SKM-1 treated with dmso at 0.1 percent for 144 hours (cell line): ENCODE results near the gene SLC35F2.
"Not testable (repeated sequence)": the region's sequence is repeated elsewhere in the genome, so short reads cannot be mapped to it uniquely, and the experiment has no call there.

Source experiments
- DNase-seq: peaks from one replicate; lab custom pipeline; 2025; ENCODE audit not compliant: unreplicated experiment; lab: John Stamatoyannopoulos, UW

The SLC35F2 gene

DNA sequence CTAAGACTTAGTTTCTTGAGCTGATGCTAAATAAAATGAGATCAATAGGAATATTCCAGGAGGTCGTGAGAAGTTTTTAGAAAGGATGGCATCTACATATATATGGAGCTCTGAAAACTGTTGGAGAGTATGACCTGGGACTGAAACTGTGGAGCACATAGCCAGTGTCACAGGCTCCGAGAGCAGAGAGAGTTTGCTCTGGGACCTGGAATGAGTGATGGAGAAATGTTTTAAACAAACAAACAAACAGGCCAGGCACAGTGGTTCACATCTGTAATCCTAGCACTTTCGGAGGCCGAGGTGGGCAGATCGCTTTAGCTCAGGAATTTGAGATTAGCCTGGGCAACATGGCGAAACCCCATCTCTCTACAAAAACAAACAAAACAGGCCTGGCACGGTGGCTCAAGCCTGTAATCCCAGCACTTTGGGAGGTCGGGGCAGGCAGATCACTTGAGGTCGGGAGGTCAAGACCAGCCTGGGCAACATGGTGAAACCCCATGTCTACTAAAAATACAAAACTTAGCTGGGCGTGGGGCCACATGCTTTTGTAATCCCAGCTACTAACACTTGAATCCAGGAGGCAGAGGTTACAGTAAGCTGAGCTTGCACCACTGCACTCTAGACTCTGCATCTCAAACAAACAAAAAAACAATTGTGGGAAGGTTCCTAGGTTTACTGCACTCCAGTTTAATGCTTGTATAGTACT lies 67.1 kb downstream of the SLC35F2 start:
- no peak for DNase-seq

DNA sequence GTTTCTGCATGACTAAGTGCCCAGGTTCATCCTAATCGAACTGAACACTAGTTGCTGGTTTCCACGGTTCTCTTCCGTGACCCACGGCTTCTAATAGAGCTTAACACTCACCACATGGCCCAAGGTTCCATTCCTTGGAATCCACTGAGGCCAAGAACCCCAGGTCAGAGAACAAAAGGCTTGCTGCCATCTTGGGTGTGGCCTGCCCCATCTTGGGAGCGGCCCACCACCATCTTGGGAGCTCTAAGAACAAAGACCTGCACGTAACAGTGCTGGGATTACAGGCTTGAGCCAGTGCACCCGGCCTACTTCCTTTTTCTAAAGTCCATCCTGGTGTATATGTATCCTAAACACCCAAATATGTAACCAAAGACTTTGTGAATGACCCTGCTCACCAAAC lies 68.8 kb downstream of the SLC35F2 start:
- no peak for DNase-seq

DNA sequence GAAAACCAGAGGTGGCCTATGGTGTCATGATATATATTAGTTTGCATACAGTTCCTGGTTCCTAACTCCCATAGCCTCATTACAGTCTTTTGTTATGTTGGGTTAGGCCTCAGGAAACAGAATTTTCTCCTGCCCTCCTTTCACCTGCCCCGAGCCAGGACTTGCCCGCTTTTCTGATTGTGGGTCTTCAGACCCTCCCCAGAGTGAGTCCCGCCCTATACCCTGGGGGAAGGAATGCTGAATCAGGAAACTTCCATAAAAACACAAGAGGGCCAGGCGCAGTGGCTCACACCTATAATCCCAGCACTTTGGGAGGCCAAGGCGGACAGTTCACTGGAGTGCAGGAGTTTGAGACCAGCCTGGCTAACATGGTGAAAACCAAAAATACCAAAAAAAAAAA lies 70.9 kb downstream of the SLC35F2 start:
- DNase-seq, result no peak

DNA sequence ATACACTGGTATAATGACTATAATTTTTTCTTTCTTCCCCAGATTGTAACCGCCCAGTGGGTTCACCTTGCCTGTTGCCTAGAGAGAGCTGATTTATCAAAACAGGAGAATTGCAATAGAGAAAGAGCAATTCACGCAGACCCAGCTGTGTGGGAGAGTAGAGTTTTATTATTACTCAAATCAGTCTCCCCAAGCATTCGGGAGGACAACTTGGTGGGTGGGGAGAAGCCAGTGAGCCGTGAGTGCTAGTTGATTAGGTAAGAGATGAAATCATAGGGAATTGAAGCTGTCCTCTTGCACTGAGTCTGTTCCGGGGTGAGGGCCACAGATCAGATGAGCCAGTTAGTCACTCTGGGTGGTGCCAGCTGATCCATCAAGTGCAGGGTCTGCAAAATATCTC lies 73.2 kb downstream of the SLC35F2 start:
- DNase-seq, result no peak

DNA sequence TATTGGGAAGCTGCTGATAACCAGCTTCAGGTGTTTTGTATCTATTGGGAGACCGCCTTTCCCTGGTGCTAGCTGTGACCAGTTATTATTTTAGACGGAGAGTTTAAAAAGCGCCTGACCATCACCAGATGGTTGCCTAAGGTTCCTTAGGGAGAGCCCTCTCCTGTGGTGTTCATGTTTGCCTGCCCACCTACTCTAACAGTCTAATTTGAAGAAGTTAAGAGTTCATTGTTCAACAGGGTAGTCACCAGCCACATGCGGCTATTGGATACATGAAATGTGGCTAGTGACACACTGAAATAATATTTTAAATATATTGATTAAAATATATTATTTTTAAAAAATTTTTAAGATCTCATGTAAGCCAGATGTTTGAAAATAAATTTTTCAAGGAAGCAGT lies 75.5 kb downstream of the SLC35F2 start:
- no peak for DNase-seq

DNA sequence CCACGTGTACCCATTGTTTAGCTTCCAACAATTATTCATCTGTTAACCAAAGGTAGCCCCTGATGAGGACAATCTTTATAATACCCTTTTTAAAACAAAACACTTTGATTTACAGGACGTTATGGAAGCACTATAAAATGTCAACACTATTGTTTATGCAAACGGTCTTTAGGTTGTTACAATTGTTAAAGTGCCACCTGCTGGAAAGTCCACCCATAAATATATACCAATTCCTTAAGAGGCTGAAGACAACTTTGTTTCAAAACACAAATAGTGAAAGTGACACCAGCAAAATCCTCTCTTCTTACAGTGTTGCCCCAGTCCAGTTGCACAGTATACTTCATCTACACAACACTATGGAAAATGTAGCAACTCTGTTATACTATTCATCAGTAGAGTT lies 77.8 kb downstream of the SLC35F2 start:
- no peak for DNase-seq

DNA sequence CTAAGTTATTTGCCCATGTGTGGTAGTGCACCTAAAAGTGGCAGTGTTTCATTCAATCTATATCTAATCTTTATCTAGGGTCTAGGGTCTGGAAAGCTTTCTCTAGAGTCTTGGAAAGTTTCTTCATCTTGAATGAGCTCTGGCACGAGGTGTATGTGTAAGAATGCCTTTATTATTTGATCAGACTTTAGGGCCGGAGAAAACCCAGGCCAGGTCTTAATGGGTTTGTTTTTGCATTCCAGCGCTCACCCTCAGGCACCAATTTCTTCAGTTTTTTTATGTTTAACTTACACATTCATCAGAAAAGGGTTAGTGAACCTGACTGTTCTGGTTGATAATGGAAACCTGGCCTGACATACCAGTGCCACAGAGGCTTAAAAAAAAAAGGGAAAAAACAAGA lies 78.5 kb downstream of the SLC35F2 start:
- no peak for DNase-seq

DNA sequence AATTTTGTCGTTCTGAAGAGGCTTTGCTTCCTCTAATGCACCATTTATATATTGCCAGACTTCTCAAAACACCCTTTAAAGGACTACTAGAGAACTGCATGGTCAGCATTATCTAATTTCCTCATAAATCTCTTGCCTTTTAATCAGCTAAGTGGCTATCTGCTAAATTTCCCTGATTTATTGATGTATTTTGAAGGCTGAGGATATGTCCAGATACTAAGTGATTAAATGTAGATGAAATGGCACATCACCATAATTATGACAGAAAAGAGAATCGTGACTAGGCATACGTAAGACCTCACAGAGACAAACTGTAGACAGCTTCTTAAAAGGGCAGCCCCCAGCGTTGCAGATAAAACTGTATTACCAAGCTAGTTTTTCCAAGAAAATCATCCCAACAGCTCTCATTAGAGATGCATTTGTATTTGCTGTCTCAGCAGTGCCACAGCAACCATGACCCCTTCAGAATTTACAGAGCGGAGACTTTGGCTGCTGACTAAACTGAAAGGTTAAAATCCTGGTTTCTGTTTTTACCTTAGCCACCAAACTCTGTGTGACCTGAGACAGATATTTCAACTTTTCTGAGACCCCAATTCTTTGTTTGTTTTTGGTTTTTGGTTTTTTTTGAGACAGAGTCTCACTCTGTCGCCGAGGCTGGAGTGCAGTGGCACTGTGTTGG lies 79.6 kb downstream of the SLC35F2 start:
- no peak for DNase-seq

DNA sequence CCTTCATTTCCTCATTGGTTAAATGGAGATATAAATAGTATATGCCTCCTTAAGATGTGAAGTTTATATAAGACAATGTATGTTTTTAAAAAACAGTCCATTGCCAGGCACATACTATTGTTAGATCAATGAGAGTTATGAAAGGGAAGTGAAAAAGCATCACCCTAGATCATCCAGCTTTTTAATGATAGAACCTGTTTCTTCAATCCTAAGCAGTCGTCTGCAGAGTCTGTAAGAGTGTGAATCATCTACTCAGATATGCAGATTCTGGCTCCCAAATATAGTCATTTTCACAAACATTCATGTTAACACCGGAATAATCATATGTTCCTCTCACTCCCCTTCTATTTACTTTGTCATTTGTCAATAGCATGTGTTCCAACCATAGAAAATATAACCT lies 81.5 kb downstream of the SLC35F2 start:
- DNase-seq, result no peak

DNA sequence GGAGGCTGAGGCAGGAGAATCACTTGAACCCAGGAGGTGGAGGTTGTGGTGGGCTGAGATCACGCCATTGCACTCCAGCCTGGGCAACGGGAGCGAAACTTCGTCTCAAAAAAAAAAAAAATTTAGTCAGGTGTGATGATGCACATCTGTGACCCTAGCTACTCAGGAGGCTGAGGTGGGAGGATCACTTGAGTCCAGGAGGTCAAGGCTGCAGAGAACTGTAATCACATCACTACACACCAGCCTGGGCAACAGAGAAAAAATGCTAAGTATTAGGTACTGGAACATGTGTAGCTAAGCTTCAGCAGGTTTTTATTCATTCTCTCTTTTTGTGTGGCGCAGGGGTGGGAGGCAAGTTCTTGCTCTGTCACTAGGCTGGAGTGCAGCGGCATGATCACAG lies 82.5 kb downstream of the SLC35F2 start:
- no peak for DNase-seq

DNA sequence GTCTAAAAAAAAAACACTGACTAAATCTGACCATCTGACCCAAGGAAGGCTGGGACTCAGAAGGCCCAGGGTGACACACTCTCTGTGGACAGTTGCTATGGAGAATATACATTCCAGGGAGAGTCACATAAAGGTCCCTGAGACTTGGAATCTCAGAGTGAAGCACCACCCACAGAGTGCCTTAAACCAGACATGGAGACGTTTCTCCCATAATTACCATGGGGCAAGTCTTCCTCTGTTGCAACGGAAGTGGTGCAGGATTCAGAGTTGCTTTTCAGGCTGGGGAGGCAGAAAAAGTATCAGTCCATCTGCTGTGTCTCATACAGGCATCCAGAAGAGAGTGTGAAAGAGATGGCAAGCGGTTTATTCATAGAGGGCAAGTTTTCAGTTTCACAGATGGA lies 88.0 kb downstream of the SLC35F2 start:
- no peak for DNase-seq

DNA sequence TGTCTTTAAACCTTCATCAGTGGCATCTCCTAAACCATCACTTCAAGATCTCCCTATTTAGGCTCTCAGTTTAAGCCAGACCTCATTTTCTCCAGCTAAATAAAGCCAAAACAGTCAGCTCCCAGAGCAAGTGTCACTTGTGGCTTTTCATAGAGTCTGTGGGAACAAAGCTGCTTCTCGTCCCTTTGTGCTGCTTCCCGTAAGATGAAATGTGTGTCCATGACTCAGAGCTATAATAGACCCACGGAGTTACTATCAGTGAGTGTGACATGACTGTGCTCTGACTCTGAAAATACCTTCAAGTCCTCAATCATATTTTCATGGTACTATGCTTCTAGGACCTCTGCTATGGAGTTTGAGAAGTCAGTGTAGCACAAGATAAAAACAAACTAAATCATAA lies 89.4 kb downstream of the SLC35F2 start:
- no peak for DNase-seq

DNA sequence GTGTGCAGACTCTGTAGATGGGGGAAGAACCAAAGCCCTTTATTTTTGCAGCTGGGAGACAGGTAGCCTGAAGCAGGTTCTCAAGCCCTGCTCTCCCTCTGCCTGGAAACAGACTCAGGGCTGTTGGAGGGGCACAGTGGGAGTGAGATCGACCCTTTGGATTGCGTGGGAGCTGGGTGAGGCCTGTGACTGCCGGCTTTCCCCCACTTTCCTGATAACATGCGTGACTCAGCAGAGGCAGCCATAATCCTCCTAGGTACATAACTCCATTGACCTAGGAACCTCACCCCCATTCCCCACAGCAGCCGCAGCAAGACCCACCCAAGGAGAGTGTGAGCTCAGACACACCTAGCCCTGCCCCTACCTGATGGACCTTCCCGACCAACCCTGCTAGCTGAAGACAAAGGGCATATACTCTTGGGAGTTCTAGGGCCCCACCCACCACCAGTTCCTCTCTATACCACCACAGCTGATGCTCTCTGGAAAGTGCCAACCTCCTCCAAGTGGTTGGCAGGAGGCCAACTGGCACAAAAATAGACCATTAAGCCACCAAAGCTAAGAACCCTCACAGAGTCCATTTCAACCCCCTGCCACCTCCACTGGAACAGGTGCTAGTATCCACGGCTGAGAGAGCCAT lies 99.8 kb downstream of the SLC35F2 start:
- not testable (repeated sequence) for DNase-seq

DNA sequence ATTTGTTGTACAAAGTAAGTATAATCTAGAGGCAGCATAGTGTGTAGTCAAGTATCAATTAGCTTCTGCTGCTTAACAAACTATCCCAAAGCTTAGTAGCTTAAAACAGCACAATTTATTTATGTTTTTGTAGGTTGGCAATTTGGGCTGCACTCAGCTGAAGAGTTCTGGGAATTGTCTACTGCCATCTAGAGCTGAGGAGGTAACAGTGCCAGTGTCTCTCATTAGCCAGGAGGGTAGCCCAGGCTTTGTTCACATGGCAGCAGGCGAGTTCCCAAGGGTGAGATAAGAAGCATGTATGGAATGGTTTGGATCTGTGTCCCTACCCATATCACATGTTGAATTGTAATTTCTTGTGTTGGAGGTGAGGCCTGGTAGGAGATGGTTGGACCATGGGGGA lies 100.9 kb downstream of the SLC35F2 start:
- no peak for DNase-seq

DNA sequence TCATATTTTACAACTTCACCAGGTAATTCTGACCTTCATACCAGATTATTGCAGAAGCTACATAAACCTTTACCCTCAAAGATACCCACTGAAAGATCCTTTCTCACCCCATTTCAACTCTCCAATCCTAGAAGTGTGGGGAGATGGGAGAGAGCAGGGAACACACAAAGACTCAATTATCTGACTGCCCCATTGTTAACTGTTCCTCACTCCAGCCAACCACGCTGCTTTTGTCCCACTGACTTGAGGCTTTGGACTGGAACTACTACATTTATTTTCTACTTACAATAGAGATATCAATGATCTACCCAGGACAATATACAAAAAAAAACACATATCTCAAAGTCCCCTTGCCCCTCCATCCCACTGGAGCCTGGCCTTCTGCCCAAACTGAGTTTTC lies 102.0 kb downstream of the SLC35F2 start:
- no peak for DNase-seq

DNA sequence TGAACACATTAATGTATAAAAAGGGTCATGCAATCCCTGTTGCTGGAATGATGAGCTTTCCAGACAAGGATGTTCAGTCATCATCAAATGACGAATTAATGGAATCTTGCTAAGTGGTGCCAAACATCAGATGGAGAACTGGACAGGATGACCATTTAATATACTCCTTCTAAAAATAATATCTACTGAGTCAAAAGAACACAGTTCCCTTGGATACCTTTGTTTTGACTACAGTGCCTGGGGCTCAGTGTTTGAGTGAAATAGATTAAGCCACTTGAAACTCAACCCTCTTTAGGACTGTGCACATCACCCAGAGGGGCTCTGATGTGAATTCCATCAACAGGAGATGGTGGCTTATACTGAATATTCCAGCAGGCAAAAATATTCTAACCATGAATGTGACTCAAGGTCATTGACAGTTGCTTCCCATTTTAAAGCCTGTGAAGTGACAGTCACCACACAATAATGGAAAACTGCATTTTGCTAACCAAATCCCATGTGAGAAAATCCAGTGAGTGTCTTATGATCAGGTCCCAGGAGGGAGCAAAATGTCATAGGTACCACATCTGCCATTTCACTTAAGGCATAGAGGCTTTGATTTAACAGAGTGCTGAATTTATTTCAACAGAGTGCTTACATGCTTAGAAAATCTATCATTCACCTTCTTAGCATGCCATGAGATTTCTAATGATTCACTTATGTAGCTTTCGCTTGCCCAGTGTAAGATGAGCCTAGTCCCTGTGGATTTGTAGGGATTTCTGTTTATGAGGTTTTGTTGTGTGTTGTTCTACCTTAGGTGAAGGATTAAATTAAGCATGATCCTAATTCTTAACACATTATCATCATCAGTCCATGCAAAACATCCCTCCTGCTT lies 105.4 kb downstream of the SLC35F2 start:
- DNase-seq, result no peak

DNA sequence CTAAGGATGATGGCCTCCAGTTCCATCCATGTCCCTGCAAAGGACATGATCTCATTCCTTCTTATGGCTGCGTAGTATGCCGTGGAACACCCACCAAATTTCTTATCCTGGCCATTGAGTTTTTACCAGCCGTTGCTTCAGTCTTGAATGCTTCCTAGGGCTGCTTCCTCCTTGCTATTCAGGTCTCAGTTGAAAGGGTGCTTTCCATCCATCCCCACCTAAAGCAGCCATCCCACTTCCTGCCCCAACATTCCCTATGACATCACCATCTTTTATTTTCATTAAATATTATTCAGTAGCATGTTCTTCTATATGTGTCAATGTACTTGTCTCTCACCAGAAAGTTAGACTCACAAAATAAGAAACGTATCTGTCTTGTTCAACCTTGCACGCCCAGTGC lies 106.1 kb downstream of the SLC35F2 start:
- no peak for DNase-seq

DNA sequence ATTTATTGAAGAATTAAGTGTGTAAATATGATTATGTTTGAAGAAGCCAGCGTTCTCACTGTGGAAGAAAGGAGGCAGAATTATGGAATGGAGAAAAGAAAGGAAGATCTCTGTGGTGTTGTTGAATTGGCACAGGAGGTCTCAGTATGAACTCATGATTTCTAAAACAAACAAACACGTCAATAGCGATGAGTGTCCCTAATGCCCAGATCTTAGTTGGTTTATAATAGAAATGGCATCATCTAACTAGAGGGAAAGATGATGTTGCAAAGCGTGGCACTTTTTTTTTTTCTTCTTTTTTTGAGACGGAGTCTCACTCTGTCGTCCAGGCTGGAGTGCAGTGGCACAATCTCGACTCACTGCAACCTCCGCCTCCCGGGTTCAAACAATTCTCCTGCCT lies 107.5 kb downstream of the SLC35F2 start:
- DNase-seq, result no peak

DNA sequence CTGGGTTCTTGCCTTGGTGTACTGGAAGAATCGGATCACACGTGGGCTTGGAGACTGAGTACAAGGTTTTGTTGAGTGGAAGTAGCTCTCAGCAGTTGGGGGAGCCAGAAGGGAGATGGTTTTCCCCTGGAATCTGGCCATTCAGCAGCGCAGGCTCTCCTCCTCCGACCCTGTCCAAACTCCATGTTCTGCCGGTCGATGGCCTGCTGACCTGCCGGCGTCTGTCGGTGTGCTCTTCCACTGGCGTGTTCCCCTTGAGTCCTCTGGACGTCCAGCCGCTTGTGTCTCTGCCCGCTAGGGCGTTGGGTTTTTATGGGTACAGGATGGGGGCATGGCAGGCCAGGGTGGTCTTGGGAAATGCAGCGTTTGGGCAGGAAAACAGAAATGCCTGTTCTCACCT lies 108.3 kb downstream of the SLC35F2 start:
- DNase-seq, result no peak

DNA sequence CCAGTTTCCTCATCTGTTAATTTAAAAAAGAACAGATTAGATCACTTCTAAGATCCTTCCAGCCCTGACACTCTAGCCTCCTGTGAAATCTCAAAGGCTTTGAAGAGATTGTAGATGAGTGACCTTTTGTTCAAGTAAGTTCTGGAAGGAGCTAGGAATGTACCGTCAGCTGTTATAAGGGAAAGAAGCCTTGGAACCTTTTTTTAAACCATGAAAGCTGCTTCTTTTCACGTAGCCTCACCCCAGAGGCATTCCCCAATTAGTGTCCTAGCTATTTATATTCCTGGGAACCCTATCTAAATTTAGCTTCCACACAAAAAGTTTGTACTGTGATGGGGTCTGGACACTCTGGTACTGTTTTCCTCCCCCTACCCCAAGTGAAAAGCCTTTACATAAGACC lies 111.0 kb downstream of the SLC35F2 start:
- no peak for DNase-seq

DNA sequence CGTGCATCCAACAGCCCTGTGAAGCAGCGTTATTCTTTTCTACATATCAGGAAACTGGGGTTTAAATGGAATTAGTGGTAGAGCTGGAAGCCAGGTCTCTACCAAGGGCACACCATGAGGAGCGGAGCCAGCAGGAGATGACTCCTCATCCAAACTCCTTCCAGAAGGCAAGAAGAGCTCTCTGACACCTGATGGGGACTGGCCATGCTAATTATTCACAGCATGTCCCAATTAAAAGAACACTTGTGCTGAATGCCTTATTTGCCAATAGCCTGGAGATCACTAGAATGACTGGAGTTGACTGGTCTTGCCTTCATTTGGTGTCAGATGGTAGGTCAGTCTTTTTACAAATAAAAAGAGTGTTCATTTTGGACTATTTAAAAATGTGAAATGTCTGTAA lies 113.9 kb downstream of the SLC35F2 start:
- DNase-seq, result no peak

DNA sequence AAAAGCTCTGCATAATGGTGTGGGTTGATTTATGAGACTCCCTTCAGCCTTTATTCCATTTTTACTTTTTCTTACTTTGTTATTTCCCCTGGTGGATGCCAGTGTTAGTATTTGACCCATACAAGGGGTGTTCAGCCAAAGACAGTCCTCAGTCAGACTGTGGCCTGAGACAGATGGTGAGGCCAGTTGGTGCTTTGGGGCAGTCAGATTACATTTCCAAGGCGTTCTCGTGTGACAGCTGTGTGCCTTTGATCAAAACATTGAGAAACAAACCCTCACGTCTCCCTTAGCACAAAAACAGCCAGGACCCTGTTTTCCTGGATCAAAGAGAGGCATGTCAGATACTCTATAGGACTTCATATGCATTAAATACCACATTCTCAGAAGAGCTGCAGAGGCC lies 115.4 kb downstream of the SLC35F2 start:
- DNase-seq, result no peak
